Adrenal gland (tissue), 12 donors: ENCODE results near the gene PES1. TPM values are rescaled to one million over a fixed set of nuclear protein-coding genes. Genes with fewer than 3 reads are reported as not detected.

Experiments
- DNase-seq, 7 donors: peaks; one replicate each; pipeline ENCODE4 v3.0.0-alpha.2; 2019 to 2020
- H3K27ac ChIP-seq, 5 donors: fragments of 200-600 bp; sonication (generic) in 4 of 5; 1 replicate in 3 of 5; 2 replicates in 2 of 5; pipeline versions ENCODE4 v1.5.1 to v1.8.0; 2016 to 2020; ENCODE audit warnings: mild to moderate bottlenecking in 1 of 5
- H3K27me3 ChIP-seq: fragments of 200-600 bp; 2 replicates; pipeline ENCODE4 v1.8.0; 2021
- H3K36me3 ChIP-seq, 2 donors: fragments of 200-600 bp; replicated peaks in 1 of 2; 1 replicate in 1 of 2; 2 replicates in 1 of 2; pipeline versions ENCODE4 v1.5.1 to v1.8.0; 2018 to 2022
- H3K4me1 ChIP-seq, 2 donors: fragments of 200-600 bp; replicated peaks in 1 of 2; 1 replicate in 1 of 2; 2 replicates in 1 of 2; pipeline versions ENCODE4 v1.5.1 to v1.8.0; 2018 to 2021
- H3K4me3 ChIP-seq, 4 donors: fragments of 200-600 bp; sonication (generic) in 3 of 4; one replicate each; pipeline ENCODE4 v1.5.1; 2016 to 2018
- H3K9me3 ChIP-seq, 3 donors: fragments of 200-600 bp; sonication (generic) in 1 of 3; replicated peaks in 1 of 3; 1 replicate in 2 of 3; 2 replicates in 1 of 3; pipeline versions ENCODE4 v1.5.1 to v1.8.0; 2016 to 2021
- CTCF ChIP-seq, 6 experiments: fragments of 450-650 bp in 4 of 6; fragments of 200-600 bp in 2 of 6; sonication (generic) in 1 of 6; IDR thresholded peaks; 1 replicate in 5 of 6; 2 replicates in 1 of 6; pipeline versions ENCODE4 v1.5.1 to v1.8.0; 2016 to 2021; ENCODE audit warnings: antibody characterized with exemption in 6 of 6, mild to moderate bottlenecking in 2 of 6, moderate library complexity in 1 of 6
- POLR2A ChIP-seq, 2 donors: fragments of 450-650 bp; IDR thresholded peaks; one replicate each; pipeline ENCODE4 v1.6.1; 2017; ENCODE audit warnings: antibody characterized with exemption in 2 of 2, mild to moderate bottlenecking in 2 of 2, moderate library complexity in 1 of 2
- WGBS, 4 donors: extraction: QIAGEN DNeasy Blood & Tissue Kit in 2 of 4; methylation state at CpG; one replicate each; pipeline versions ENCODE4 v1.1.5 to v1.1.7; 2013 to 2017; 5-methylcytosine and 5-hydroxymethylcytosine counted together
- intact Hi-C, 2 donors: fragments of 100-400 bp; cut with DNase I; formaldehyde crosslinking; loops; one replicate each; pipeline versions ENCODE4 v1.14.1 to v1.15.0; 2022 to 2023
- polyA plus RNA-seq, 3 donors: library from polyadenylated mRNA; stranded (reverse); fragments of 200-250 nt in 2 of 3; fragments of 350-450 nt in 1 of 3; fragmentation: Illumina TruSeq in 1 of 3; extraction: RNeasy Lipid Tissue Mini Kit (QIAGEN cat#74804) in 1 of 3; gene quantifications; one replicate each; pipeline ENCODE4 v1.2.3, GENCODE V29; 2013 to 2014
- total RNA-seq, 9 donors: library from RNA; depleted of rRNA in 4 of 9; stranded (reverse); fragments of >200 nt in 4 of 9; fragments of 120-200 nt in 1 of 9; fragmentation: NEBNext Ultra II Directional in 1 of 9; extraction: Animal tissue kit (Norgen Biotek cat#: 25700) in 1 of 9; gene quantifications; one replicate each; pipeline versions ENCODE4 v1.1.0 to v1.2.4, GENCODE V29; 2013 to 2023
- donor health status: healthy with polysubstance abuse.
- donor health status: Bipolar disorder and iron deficiency.
- donor health status: DM: yes; HTN: yes; CAD: no.
- donor health status: DM: no; HTN: no; CAD: no.
- donor health status: DM: no; HTN: no; CAD: no.
- donor health status: DM: yes; HTN: yes; CAD: no.

PES1 gene
- total and polyA plus RNA-seq, 12 donors, result 46.0 to 117 (median 66.0) TPM

GRCh38 chr22:30637701-30638114 lies 46.0 kb upstream of the PES1 start:
- peaks cover 22 to 30% of the 10 kb centered on the region in 2 donors for H3K4me1 ChIP-seq

GRCh38 chr22:30636226-30637077 lies 44.7 kb upstream of the PES1 start:
- peak in 6 of 7 donors; percentile 28 to 67 (median 37) for DNase-seq

More at GRCh38 chr22:30637701-30638114, 46.0 kb upstream of the PES1 start:
- DNase-seq, result no peak
- 53 to 76% (median 68%) methylated on average over 1 of the region's 1 CpG for WGBS, 4 donors
- Histone ChIP-seq H3K27ac (no peak overlapping the region), H3K9me3 (no peaks in the 10 kb centered on the region), H3K4me3 (no peak overlapping the region), H3K36me3 (no peaks in the 10 kb centered on the region), H3K27me3 (no peaks in the 10 kb centered on the region)
- intact Hi-C loops, result loop anchor here (5.0 to 10.0 kb wide), 3 partner anchors 57 to 287 kb away; partner anchors contain the start of gene OSBP2 (in 1 of the 2)
- TF ChIP-seq CTCF (IDR thresholded peaks at IDR 0.05), result no peak
- no peak for TF ChIP-seq POLR2A (IDR thresholded peaks at IDR 0.05)

GRCh38 chr22:30635273-30636225 lies 43.8 kb upstream of the PES1 start, which contains the start of gene SLC35E4:
SLC35E4 (plus strand) TSS chr22:30635781; CDS start chr22:30636451, 670 bp downstream.
- Histone ChIP-seq H3K27me3 (no peaks in the 10 kb centered on the region), H3K27ac (peak within 1 kb of the TSS; percentile 37 to 90 (median 77)), H3K4me3 (peak within 1 kb of the TSS; percentile 15 to 70 (median 56)), H3K36me3 (no peaks in the 10 kb centered on the region), H3K4me1 (peaks cover 22 to 30% of the 10 kb centered on the region in 2 donors), H3K9me3 (no peaks in the 10 kb centered on the region)
- peak; percentile 72 to 90 for TF ChIP-seq POLR2A (IDR thresholded peaks at IDR 0.05)
- peak in 3 of 6 experiments; percentile 18 to 44 (median 18) for TF ChIP-seq CTCF (IDR thresholded peaks at IDR 0.05)
- peak; percentile 93 to 97 (median 95) for DNase-seq
- intact Hi-C loops, result loop anchor here (2.0 to 10.0 kb wide), 4 partner anchors 59 to 289 kb away; partner anchors contain the start of gene OSBP2 (in 1 of the 2)
- 1 to 6% (median 1%) methylated on average over 20 to 75 of the region's 75 CpGs for WGBS, 4 donors

More at GRCh38 chr22:30636226-30637077, 44.7 kb upstream of the PES1 start:
- Histone ChIP-seq H3K27me3 (no peaks in the 10 kb centered on the region), H3K4me3 (peak overlapping the region in 3 of 4 donors; percentile 15 to 70 (median 50)), H3K27ac (peak overlapping the region in 3 of 5 donors; percentile 74 to 90 (median 83)), H3K36me3 (no peaks in the 10 kb centered on the region), H3K9me3 (no peaks in the 10 kb centered on the region), H3K4me1 (peaks cover 22 to 30% of the 10 kb centered on the region in 2 donors)
- TF ChIP-seq CTCF (IDR thresholded peaks at IDR 0.05), result no peak
- TF ChIP-seq POLR2A (IDR thresholded peaks at IDR 0.05), result no peak
- WGBS, 4 donors, result 16 to 67% (median 58%) methylated on average over 7 to 45 of the region's 45 CpGs
- intact Hi-C loops, result loop anchor here (5.0 to 10.0 kb wide), 3 partner anchors 58 to 288 kb away; partner anchors contain the start of gene OSBP2 (in 1 of the 2)
